HFFc6 (cell line): ENCODE measurements around the gene ATXN1. TPM values are rescaled to one million over a fixed set of nuclear protein-coding genes. Genes with fewer than 3 reads are reported as not detected.

ENCODE experiments used
- DNase-seq: peaks from one replicate; pipeline ENCODE4 v3.0.0-alpha.2; 2018
- H3K27ac Mint-ChIP-seq: 2 replicates; pipeline ENCODE4 v1.8.0; 2020; ENCODE audit warnings: mild to moderate bottlenecking, mixed read lengths
- H3K27me3 Mint-ChIP-seq: 2 replicates; pipeline ENCODE4 v1.8.0; 2021; ENCODE audit warnings: mild to moderate bottlenecking, moderate library complexity, mixed read lengths; ENCODE audit not compliant: insufficient read depth
- H3K36me3 Mint-ChIP-seq: 2 replicates; pipeline ENCODE4 v1.8.0; 2021; ENCODE audit warnings: low read depth, mixed read lengths
- H3K4me1 Mint-ChIP-seq: 2 replicates; pipeline ENCODE4 v1.8.0; 2020; ENCODE audit warnings: low read depth, mixed read lengths
- H3K4me3 Mint-ChIP-seq: 2 replicates; pipeline ENCODE4 v1.8.0; 2020; ENCODE audit warnings: mild to moderate bottlenecking, moderate library complexity, mixed read lengths
- H3K9me3 Mint-ChIP-seq: 2 replicates; pipeline ENCODE4 v1.8.0; 2020; ENCODE audit warnings: mild to moderate bottlenecking, mixed read lengths
- total RNA-seq, 6 experiments: library from RNA; stranded (reverse); fragmentation: NEBNext Ultra II Directional; extraction: Animal tissue kit (Norgen Biotek cat#: 25700); gene quantifications; 2 replicates in 1 of 6; 3 replicates in 5 of 6; pipeline ENCODE4 v1.2.3, GENCODE V29; 2021
- TF ChIP-seq, protein P1 (sequence below): fragments of 200-600 bp; sonication (generic); IDR thresholded peaks from 2 replicates; pipeline ENCODE4 v1.5.0; 2021; ENCODE audit warnings: antibody characterized with exemption, mild to moderate bottlenecking

Gene ATXN1
- total RNA-seq, 6 experiments from 2014 or later = 28.2 to 41.5 (median 30.5) TPM

DNA sequence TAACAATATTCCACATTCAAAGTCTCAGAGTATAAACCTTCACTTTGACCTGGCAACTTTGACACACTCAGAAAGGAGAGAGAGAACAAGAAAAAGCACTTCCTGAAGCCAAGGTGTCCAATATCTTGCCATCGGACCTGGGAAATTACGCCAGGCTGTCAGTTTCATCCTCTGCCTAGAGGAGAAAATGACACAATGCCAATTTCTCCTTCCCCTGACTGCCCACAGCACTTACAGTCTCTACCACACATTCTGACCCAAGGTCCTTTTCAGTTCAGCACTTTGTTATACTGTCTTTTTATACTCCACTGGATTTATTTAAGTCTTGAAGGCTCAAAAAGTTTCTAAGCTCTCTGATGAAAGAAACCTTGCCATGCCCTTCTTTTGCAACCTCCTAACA lies 272.4 kb downstream of the ATXN1 start:
- TF ChIP-seq, protein P1, sequence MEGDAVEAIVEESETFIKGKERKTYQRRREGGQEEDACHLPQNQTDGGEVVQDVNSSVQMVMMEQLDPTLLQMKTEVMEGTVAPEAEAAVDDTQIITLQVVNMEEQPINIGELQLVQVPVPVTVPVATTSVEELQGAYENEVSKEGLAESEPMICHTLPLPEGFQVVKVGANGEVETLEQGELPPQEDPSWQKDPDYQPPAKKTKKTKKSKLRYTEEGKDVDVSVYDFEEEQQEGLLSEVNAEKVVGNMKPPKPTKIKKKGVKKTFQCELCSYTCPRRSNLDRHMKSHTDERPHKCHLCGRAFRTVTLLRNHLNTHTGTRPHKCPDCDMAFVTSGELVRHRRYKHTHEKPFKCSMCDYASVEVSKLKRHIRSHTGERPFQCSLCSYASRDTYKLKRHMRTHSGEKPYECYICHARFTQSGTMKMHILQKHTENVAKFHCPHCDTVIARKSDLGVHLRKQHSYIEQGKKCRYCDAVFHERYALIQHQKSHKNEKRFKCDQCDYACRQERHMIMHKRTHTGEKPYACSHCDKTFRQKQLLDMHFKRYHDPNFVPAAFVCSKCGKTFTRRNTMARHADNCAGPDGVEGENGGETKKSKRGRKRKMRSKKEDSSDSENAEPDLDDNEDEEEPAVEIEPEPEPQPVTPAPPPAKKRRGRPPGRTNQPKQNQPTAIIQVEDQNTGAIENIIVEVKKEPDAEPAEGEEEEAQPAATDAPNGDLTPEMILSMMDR = no peak
- H3K4me1 Mint-ChIP-seq = no peaks in the 10 kb centered on the region; the same call in 1 of the 2 replicates
- H3K27ac Mint-ChIP-seq = no peak overlapping the region
- no peak for DNase-seq
- H3K36me3 Mint-ChIP-seq = peaks cover 12% of the 10 kb centered on the region
- no peak overlapping the region for H3K4me3 Mint-ChIP-seq
- H3K27me3 Mint-ChIP-seq = peaks cover 3% of the 10 kb centered on the region
- H3K9me3 Mint-ChIP-seq = no peaks in the 10 kb centered on the region

DNA sequence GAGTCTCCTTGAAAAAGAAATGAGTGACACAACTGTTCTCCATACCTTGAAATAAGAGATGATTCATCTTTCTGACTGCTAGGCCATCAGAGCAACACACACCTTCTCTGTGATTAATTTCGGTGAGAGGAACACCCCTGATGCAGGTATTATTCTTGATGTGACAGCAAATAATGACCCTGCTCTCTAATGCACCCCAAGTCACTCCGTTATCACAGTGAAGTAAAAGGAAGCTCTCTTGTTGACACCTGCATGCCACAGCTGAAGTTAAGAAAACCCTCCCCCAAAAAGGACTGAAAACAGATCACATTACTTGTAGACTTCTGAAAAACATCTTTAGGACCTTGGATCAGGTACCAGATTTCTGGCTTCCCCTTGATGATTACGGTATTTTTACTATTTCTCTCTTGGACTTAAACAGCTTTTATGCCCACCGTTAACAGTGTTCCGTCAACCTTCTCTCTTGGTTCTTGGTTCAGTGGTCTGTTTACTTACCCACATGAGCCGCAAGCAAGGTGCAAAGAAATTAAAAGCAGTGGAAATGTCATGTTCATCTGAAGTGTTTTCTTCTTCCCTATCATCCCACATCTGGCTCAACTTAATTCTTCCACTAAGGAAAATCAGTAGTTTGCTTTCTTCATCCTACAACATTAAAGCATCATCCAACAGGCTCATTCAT lies 273.1 kb downstream of the ATXN1 start:
- H3K9me3 Mint-ChIP-seq = no peaks in the 10 kb centered on the region
- no peaks in the 10 kb centered on the region; the same call in 1 of the 2 replicates for H3K4me1 Mint-ChIP-seq
- H3K36me3 Mint-ChIP-seq = peaks cover 18% of the 10 kb centered on the region
- no peak for DNase-seq
- TF ChIP-seq, protein P1 = no peak
- peaks cover 3% of the 10 kb centered on the region for H3K27me3 Mint-ChIP-seq
- H3K27ac Mint-ChIP-seq = no peak overlapping the region
- H3K4me3 Mint-ChIP-seq = no peak overlapping the region

DNA sequence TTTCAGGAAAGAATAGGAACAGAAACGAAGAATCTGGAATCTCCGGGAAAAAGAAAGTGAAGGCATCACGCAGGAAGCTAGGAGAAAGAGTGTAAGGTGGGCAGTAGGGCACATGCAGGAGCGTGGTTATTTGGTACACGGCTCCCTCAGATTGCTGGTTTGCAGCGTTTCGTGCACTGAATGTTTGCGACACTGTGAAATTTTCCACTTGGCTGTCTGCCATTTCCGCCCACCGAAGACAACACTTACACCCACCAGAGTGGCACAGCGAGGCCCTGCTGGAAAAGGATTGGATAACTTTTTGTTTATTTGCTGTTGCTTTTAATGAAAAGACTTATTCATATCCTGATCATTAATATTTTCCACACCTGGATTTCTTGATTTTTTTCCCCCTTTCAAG lies 274.6 kb downstream of the ATXN1 start:
- H3K36me3 Mint-ChIP-seq = peaks cover 30% of the 10 kb centered on the region
- no peak for DNase-seq

DNA sequence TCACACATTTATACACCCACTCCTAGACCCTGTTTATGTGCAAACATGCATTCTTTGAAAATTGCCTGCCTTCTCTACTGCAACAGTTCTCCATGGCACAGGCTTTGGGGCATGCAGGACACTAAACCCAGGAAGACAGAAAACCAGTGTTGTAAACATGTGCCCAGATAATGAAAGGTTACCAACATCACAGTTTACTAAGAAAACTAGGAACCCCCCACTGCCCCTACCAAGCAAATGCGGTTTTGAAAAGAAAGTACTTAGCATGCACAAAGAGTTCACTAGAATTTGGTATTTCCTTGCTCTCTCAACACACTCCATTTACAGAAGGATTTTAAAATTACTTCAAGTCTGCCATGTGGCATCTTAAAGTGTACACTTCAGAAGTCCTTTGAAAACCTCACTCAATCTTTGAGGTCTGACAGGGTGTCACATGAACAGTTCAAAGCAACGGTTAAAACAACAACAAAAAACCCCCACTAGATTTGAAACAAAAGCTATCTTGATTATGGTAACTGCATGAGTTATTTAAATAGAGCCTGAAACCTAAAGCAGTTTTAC lies 277.9 kb downstream of the ATXN1 start:
- H3K4me1 Mint-ChIP-seq = no peaks in the 10 kb centered on the region; the same call in 1 of the 2 replicates

More for the DNA sequence above, 274.6 kb downstream of the ATXN1 start:
- H3K27ac Mint-ChIP-seq = no peak overlapping the region
- TF ChIP-seq, protein P1 = no peak
- no peaks in the 10 kb centered on the region; the same call in 1 of the 2 replicates for H3K4me1 Mint-ChIP-seq
- H3K4me3 Mint-ChIP-seq = no peak overlapping the region
- H3K27me3 Mint-ChIP-seq = peaks cover 3% of the 10 kb centered on the region
- H3K9me3 Mint-ChIP-seq = no peaks in the 10 kb centered on the region

DNA sequence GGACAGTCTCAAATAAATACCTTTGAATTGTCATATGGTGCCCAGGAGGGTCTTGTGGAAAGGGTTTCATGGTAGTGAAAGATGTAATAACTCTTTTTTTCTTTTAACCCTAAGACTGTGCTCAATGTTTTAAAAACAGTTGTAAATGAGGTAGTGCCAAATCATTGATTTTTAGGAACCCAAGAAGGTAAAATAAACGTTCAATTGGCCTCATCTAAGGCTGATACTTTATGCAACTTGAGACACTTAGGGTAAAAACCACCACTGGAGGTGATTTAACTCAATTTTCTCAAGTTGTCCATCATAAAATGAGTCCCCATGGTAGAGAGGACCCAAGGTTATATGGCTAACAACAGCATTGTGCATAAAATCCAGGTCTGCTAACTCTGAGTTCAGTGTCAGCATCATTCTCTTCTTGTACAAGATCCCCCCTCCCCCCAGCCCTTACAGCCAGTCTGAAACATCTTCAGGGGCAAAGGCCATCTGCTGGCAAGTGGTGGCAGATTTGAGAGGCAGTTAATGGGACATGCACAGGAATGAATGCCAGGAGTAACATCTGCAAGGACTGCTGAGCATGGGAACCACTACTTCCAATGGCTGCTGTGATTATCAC lies 278.5 kb downstream of the ATXN1 start:
- TF ChIP-seq, protein P1 = no peak
- H3K4me1 Mint-ChIP-seq = no peaks in the 10 kb centered on the region
- no peaks in the 10 kb centered on the region for H3K9me3 Mint-ChIP-seq
- H3K4me3 Mint-ChIP-seq = no peak overlapping the region
- H3K27me3 Mint-ChIP-seq = no peaks in the 10 kb centered on the region; the same call in 1 of the 2 replicates
- no peak overlapping the region for H3K27ac Mint-ChIP-seq
- no peak for DNase-seq
- peaks cover 38% of the 10 kb centered on the region for H3K36me3 Mint-ChIP-seq

More for the DNA sequence above, 277.9 kb downstream of the ATXN1 start:
- no peak for DNase-seq
- H3K36me3 Mint-ChIP-seq = peaks cover 36% of the 10 kb centered on the region
- H3K27ac Mint-ChIP-seq = no peak overlapping the region
- H3K9me3 Mint-ChIP-seq = no peaks in the 10 kb centered on the region
- TF ChIP-seq, protein P1 = no peak
- H3K4me3 Mint-ChIP-seq = no peak overlapping the region
- H3K27me3 Mint-ChIP-seq = no peaks in the 10 kb centered on the region; the same call in 1 of the 2 replicates
